CD14-positive monocyte (primary cell): Measurements from ENCODE around the gene SDF4. TPM values are rescaled to one million over a fixed set of nuclear protein-coding genes. Genes with fewer than 3 reads are reported as not detected.

Source experiments
- DNase-seq, 3 donors: peaks; one replicate each; pipeline ENCODE4 v3.0.0-alpha.2; 2011 to 2022
- H2AFZ ChIP-seq: 2 replicates; pipeline ENCODE4 v1.6.0; 2012; ENCODE audit warnings: mild to moderate bottlenecking, low read depth, low read length, inconsistent platforms; ENCODE audit not compliant: insufficient read depth, poor library complexity, severe bottlenecking
- H3K27ac ChIP-seq, 2 donors: 1 replicate in 1 of 2; 2 replicates in 1 of 2; pipeline ENCODE4 v1.5.1; 2012 to 2013; ENCODE audit warnings: low read length in 2 of 2, control low read depth in 1 of 2, inconsistent platforms in 1 of 2, low read depth in 1 of 2, mild to moderate bottlenecking in 1 of 2
- H3K27me3 ChIP-seq, 2 donors: one replicate each; pipeline versions ENCODE4 v1.6.0 to v1.6.1; 2011 to 2013; ENCODE audit warnings: low read length in 2 of 2; ENCODE audit not compliant: control insufficient read depth in 2 of 2, insufficient read depth in 2 of 2
- H3K36me3 ChIP-seq, 2 donors: replicated peaks in 1 of 2; 1 replicate in 1 of 2; 2 replicates in 1 of 2; pipeline versions ENCODE4 v1.5.1 to v1.6.1; 2012 to 2013; ENCODE audit warnings: low read length in 2 of 2, control low read depth in 1 of 2, inconsistent platforms in 1 of 2, mild to moderate bottlenecking in 1 of 2; ENCODE audit not compliant: insufficient read depth in 2 of 2, control insufficient read depth in 1 of 2
- H3K4me1 ChIP-seq, 2 donors: 1 replicate in 1 of 2; 2 replicates in 1 of 2; pipeline versions ENCODE4 v1.5.1 to v1.6.1; 2012 to 2013; ENCODE audit warnings: low read length in 2 of 2, control low read depth in 1 of 2, inconsistent platforms in 1 of 2, mild to moderate bottlenecking in 1 of 2, moderate library complexity in 1 of 2; ENCODE audit not compliant: insufficient read depth in 2 of 2, control insufficient read depth in 1 of 2
- H3K4me2 ChIP-seq: replicated peaks from 2 replicates; pipeline ENCODE3; 2012; ENCODE audit warnings: low read length, moderate library complexity, mild to moderate bottlenecking; ENCODE audit not compliant: poor library complexity, severe bottlenecking; ENCODE audit errors: extremely low read depth
- H3K4me3 ChIP-seq, 3 experiments: fragments of 200-600 bp in 1 of 3; sonication (generic) in 1 of 3; replicated peaks in 1 of 3; 1 replicate in 2 of 3; 2 replicates in 1 of 3; pipeline ENCODE4 v1.5.1; 2011 to 2013; ENCODE audit warnings: low read length in 3 of 3, mild to moderate bottlenecking in 3 of 3, control low read depth in 2 of 3, low read depth in 2 of 3, inconsistent platforms in 1 of 3, moderate library complexity in 1 of 3
- H3K79me2 ChIP-seq: 2 replicates; pipeline ENCODE4 v1.6.0; 2012; ENCODE audit warnings: mild to moderate bottlenecking, control low read depth, inconsistent platforms, low read length, moderate library complexity; ENCODE audit not compliant: insufficient read depth
- H3K9ac ChIP-seq: 2 replicates; pipeline ENCODE4 v1.6.0; 2017; ENCODE audit warnings: low read length, mild to moderate bottlenecking; ENCODE audit not compliant: insufficient read depth, poor library complexity, severe bottlenecking
- H3K9me3 ChIP-seq, 2 donors: replicated peaks in 1 of 2; 1 replicate in 1 of 2; 2 replicates in 1 of 2; pipeline versions ENCODE4 v1.5.1 to v1.6.1; 2012 to 2013; ENCODE audit warnings: low read length in 2 of 2, control low read depth in 1 of 2; ENCODE audit not compliant: control insufficient read depth in 1 of 2, insufficient read depth in 1 of 2
- H4K20me1 ChIP-seq: 2 replicates; pipeline ENCODE4 v1.6.0; 2012; ENCODE audit warnings: mild to moderate bottlenecking, low read length, control low read depth, moderate library complexity; ENCODE audit not compliant: insufficient read depth
- H3K27ac Mint-ChIP-seq, 7 donors: one replicate each; pipeline ENCODE4 v1.8.0; 2020; ENCODE audit warnings: mild to moderate bottlenecking in 7 of 7, mixed read lengths in 7 of 7, moderate library complexity in 6 of 7, inconsistent platforms in 2 of 7
- H3K27me3 Mint-ChIP-seq, 3 donors: one replicate each; pipeline ENCODE4 v1.8.0; 2021 to 2022; ENCODE audit warnings: low read depth in 3 of 3, mild to moderate bottlenecking in 3 of 3, mixed read lengths in 3 of 3, moderate library complexity in 3 of 3, inconsistent platforms in 1 of 3
- H3K36me3 Mint-ChIP-seq, 2 donors: one replicate each; pipeline ENCODE4 v1.8.0; 2020; ENCODE audit warnings: mixed read lengths in 2 of 2, inconsistent platforms in 1 of 2, mild to moderate bottlenecking in 1 of 2
- H3K4me1 Mint-ChIP-seq: one replicate; pipeline ENCODE4 v1.8.0; 2020; ENCODE audit warnings: mild to moderate bottlenecking, mixed read lengths
- H3K4me3 Mint-ChIP-seq, 2 donors: one replicate each; pipeline ENCODE4 v1.8.0; 2020; ENCODE audit warnings: mild to moderate bottlenecking in 2 of 2, mixed read lengths in 2 of 2, moderate library complexity in 1 of 2
- H3K9me3 Mint-ChIP-seq, 7 donors: one replicate each; pipeline ENCODE4 v1.8.0; 2020 to 2022; ENCODE audit warnings: mixed read lengths in 7 of 7, mild to moderate bottlenecking in 6 of 7, moderate library complexity in 6 of 7, inconsistent platforms in 2 of 7
- CTCF ChIP-seq: fragments of 200-600 bp; IDR thresholded peaks from one replicate; pipeline ENCODE4 v1.8.0; 2022; ENCODE audit warnings: antibody characterized with exemption, mild to moderate bottlenecking
- WGBS: methylation state at CpG from one replicate; pipeline ENCODE4 v1.1.5; 2013; ENCODE audit warnings: missing lambda C conversion rate; ENCODE audit not compliant: insufficient coverage; 5-methylcytosine and 5-hydroxymethylcytosine counted together
- intact Hi-C, 2 donors: fragments of 100-400 bp; cut with micrococcal nuclease; formaldehyde crosslinking; loops; one replicate each; pipeline versions ENCODE4 v1.15.0 to v1.15.1; 2023
- polyA plus RNA-seq, 3 donors: library from polyadenylated mRNA; depleted of rRNA in 1 of 3; unstranded in 2 of 3; stranded (reverse) in 1 of 3; fragments of 300-500 nt in 2 of 3; fragments of >200 nt in 1 of 3; fragmentation: Illumina TruSeq in 2 of 3; gene quantifications; 1 replicate in 2 of 3; 2 replicates in 1 of 3; pipeline ENCODE4 v1.2.3, GENCODE V29; 2012 to 2021
- small RNA-seq: library from RNA; depleted of rRNA; stranded (forward); fragments of <200 nt; gene quantifications from one replicate; pipeline ENCODE3, GENCODE V24; 2012; ENCODE audit warnings: low read depth; ENCODE audit not compliant: insufficient read length

The SDF4 gene
- polyA plus RNA-seq, 3 donors, result 81.7 to 98.9 (median 89.0) TPM

- no peaks in the 10 kb centered on the region for H3K4me1 ChIP-seq
- H3K79me2 ChIP-seq, result no peaks in the 10 kb centered on the region
- H3K27ac Mint-ChIP-seq, result peak overlapping the region in 1 of 7 donors; percentile 63
- H3K9ac ChIP-seq, result no peak overlapping the region
- H3K4me2 ChIP-seq, result no peak overlapping the region
- peaks cover 0 to 8% of the 10 kb centered on the region in 2 donors for H3K27me3 ChIP-seq
- no peak for DNase-seq
- intact Hi-C loops, result no loop called here
- H3K36me3 Mint-ChIP-seq, result no peaks in the 10 kb centered on the region
- no peak overlapping the region for H3K4me3 Mint-ChIP-seq
- TF ChIP-seq CTCF, result no peak
- H2AFZ ChIP-seq, result no peak overlapping the region
- H3K4me1 Mint-ChIP-seq, result no peaks in the 10 kb centered on the region
- no peaks in the 10 kb centered on the region for H3K36me3 ChIP-seq
- peaks cover 0 to 3% (median 0%) of the 10 kb centered on the region in 7 donors for H3K9me3 Mint-ChIP-seq
- no peak overlapping the region for H3K27ac ChIP-seq
- H3K9me3 ChIP-seq, result no peaks in the 10 kb centered on the region
- peaks cover 13 to 32% (median 17%) of the 10 kb centered on the region in 3 donors for H3K27me3 Mint-ChIP-seq
- H3K4me3 ChIP-seq, result no peak overlapping the region
- 92% methylated on average over 30 of the region's 36 CpGs for WGBS
- no peaks in the 10 kb centered on the region for H4K20me1 ChIP-seq
Measured at GRCh38 chr1:1167841-1168450, 63.9 kb downstream of the SDF4 start.

- Histone ChIP-seq H3K27ac (no peak overlapping the region), H3K4me3 (no peak overlapping the region), H3K27me3 (peaks cover 0 to 6% of the 10 kb centered on the region in 2 donors), H3K79me2 (no peaks in the 10 kb centered on the region), H2AFZ (no peak overlapping the region), H3K9ac (no peak overlapping the region), H3K4me2 (no peak overlapping the region), H3K36me3 (no peaks in the 10 kb centered on the region), H3K9me3 (no peaks in the 10 kb centered on the region), H4K20me1 (no peaks in the 10 kb centered on the region), H3K4me1 (no peaks in the 10 kb centered on the region)
- intact Hi-C loops, result no loop called here
- 89% methylated on average over 16 of the region's 20 CpGs for WGBS
- TF ChIP-seq CTCF, result no peak
- no peak for DNase-seq
- Mint-ChIP-seq H3K4me3 (no peak overlapping the region), H3K36me3 (no peaks in the 10 kb centered on the region), H3K4me1 (no peaks in the 10 kb centered on the region), H3K9me3 (peaks cover 0 to 3% (median 0%) of the 10 kb centered on the region in 7 donors), H3K27me3 (peaks cover 12 to 30% (median 14%) of the 10 kb centered on the region in 3 donors), H3K27ac (no peak overlapping the region)
Measured at GRCh38 chr1:1167398-1167821, 64.4 kb downstream of the SDF4 start.

Small RNAs within 50 kb of the gene (small RNA-seq; reads per million reads assigned to genes)
- gene MIR200A, result 1.9 reads per million
- gene MIR200B, result 0.71 reads per million
- gene MIR429, result not detected

Other genes with a start within 250 kb of the SDF4 start
- not detected for gene PERM1, start 249.9 kb downstream of the SDF4 start, polyA plus RNA-seq
- gene HES4, start 231.9 kb downstream of the SDF4 start, polyA plus RNA-seq, result 10 to 100 TPM in 1 of 3 donors, 1 to 10 TPM in 2; 1.4 to 26.8 (median 2.0) TPM
- 100 to 1,000 TPM; 128 to 241 (median 145) TPM for gene ISG15, start 218.5 kb downstream of the SDF4 start, polyA plus RNA-seq
- gene AGRN, start 211.9 kb downstream of the SDF4 start, polyA plus RNA-seq, result 1 to 10 TPM in 1 of 3 donors, under 1 TPM in 2; 0.06 to 4.7 (median 0.43) TPM
- gene RNF223, start 157.7 kb downstream of the SDF4 start, polyA plus RNA-seq, result not detected
- gene C1orf159, start 115.9 kb downstream of the SDF4 start, polyA plus RNA-seq, result 10 to 100 TPM in 1 of 3 donors, 1 to 10 TPM in 2; 3.0 to 18.8 (median 3.3) TPM
- under 1 TPM in 1 of 3 donors, not detected in 2; 0.06 TPM for gene TTLL10, start 58.1 kb downstream of the SDF4 start, polyA plus RNA-seq
- gene TNFRSF18, start 25.4 kb downstream of the SDF4 start, polyA plus RNA-seq, result not detected
- under 1 TPM in 1 of 3 donors, not detected in 2; 0.05 TPM for gene TNFRSF4, start 17.8 kb downstream of the SDF4 start, polyA plus RNA-seq
- 1 to 10 TPM; 1.9 to 8.8 (median 7.2) TPM for gene B3GALT6, start 236 bp upstream of the SDF4 start, polyA plus RNA-seq
- gene C1QTNF12, start 14.7 kb upstream of the SDF4 start, polyA plus RNA-seq, result 1 to 10 TPM in 1 of 3 donors, not detected in 2; 1.1 TPM
- 10 to 100 TPM; 36.5 to 83.2 (median 72.1) TPM for gene UBE2J2, start 41.9 kb upstream of the SDF4 start, polyA plus RNA-seq
- gene SCNN1D, start 48.4 kb upstream of the SDF4 start, polyA plus RNA-seq, result 1 to 10 TPM in 1 of 3 donors, not detected in 2; 6.0 TPM
- 100 to 1,000 TPM in 1 of 3 donors, 1 to 10 TPM in 2; 3.5 to 132 (median 4.0) TPM for gene ACAP3, start 75.9 kb upstream of the SDF4 start, polyA plus RNA-seq
- gene PUSL1, start 76.6 kb upstream of the SDF4 start, polyA plus RNA-seq, result 10 to 100 TPM; 13.8 to 27.4 (median 14.8) TPM
- gene INTS11, start 92.7 kb upstream of the SDF4 start, polyA plus RNA-seq, result 100 to 1,000 TPM in 1 of 3 donors, 10 to 100 TPM in 2; 46.2 to 154 (median 49.6) TPM
- 1 to 10 TPM; 6.4 to 7.7 (median 7.4) TPM for gene CPTP, start 92.8 kb upstream of the SDF4 start, polyA plus RNA-seq
- under 1 TPM in 1 of 3 donors, not detected in 2; 0.45 TPM for gene TAS1R3, start 99.3 kb upstream of the SDF4 start, polyA plus RNA-seq
- 10 to 100 TPM in 1 of 3 donors, under 1 TPM in 2; 0.41 to 29.8 (median 0.55) TPM for gene DVL1, start 117.4 kb upstream of the SDF4 start, polyA plus RNA-seq
- not detected for gene MXRA8, start 126.6 kb upstream of the SDF4 start, polyA plus RNA-seq
- 100 to 1,000 TPM in 2 of 3 donors, 10 to 100 TPM in 1; 59.1 to 160 (median 134) TPM for gene AURKAIP1, start 143.2 kb upstream of the SDF4 start, polyA plus RNA-seq
- gene CCNL2, start 167.3 kb upstream of the SDF4 start, polyA plus RNA-seq, result 100 to 1,000 TPM in 1 of 3 donors, 10 to 100 TPM in 1, 1 to 10 TPM in 1; 8.6 to 178 (median 10.4) TPM
- gene MRPL20, start 175.3 kb upstream of the SDF4 start, polyA plus RNA-seq, result 100 to 1,000 TPM in 2 of 3 donors, 10 to 100 TPM in 1; 84.3 to 186 (median 156) TPM
- under 1 TPM in 1 of 3 donors, not detected in 2; 0.04 TPM for gene ANKRD65, start 189.3 kb upstream of the SDF4 start, polyA plus RNA-seq
- not detected for gene VWA1, start 203.7 kb upstream of the SDF4 start, polyA plus RNA-seq
- not detected for gene ATAD3C, start 217.7 kb upstream of the SDF4 start, polyA plus RNA-seq
- gene ATAD3B, start 239.8 kb upstream of the SDF4 start, polyA plus RNA-seq, result 10 to 100 TPM in 1 of 3 donors, 1 to 10 TPM in 2; 2.3 to 23.3 (median 2.3) TPM